GM20000 (cell line): ENCODE measurements around the gene SERGEF.

Source experiments
- DNase-seq: peaks from one replicate; pipeline ENCODE4 v3.0.0; 2012; ENCODE audit warnings: low spot score
- CTCF ChIP-seq: IDR thresholded peaks from 2 replicates; pipeline ENCODE4 v1.5.1; 2012; ENCODE audit warnings: mild to moderate bottlenecking, control low read depth; ENCODE audit errors: extremely low read depth, missing control alignments

SERGEF gene

GRCh38 chr11:17985517-17985916 lies 27.3 kb downstream of the SERGEF start:
- no peak for DNase-seq
- no peak for TF ChIP-seq CTCF

DNA sequence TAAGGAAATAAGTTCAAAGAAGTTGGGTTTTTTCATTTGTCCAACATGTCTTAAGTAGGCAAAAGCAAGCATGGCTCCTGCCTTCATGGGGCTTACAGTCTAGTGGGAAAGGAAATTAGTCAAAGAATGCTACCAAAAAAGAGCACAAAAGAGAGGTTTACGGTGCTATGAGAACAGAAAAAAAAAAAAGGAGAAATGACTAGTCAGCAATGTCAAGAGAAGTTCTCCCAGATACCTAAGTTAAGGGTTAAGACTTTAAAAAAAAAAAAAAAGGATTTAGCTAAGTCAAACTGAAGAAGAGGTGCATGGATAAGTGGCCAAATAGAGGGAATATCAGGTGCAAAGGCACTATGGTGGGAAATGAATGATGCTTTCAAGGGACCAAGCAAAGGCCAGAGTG lies 29.3 kb downstream of the SERGEF start:
- TF ChIP-seq CTCF = no peak
- DNase-seq = no peak

- DNase-seq = peak; percentile 72
- TF ChIP-seq CTCF = peak; percentile 92
Observed at GRCh38 chr11:17979770-17980371, 33.0 kb downstream of the SERGEF start.

DNA sequence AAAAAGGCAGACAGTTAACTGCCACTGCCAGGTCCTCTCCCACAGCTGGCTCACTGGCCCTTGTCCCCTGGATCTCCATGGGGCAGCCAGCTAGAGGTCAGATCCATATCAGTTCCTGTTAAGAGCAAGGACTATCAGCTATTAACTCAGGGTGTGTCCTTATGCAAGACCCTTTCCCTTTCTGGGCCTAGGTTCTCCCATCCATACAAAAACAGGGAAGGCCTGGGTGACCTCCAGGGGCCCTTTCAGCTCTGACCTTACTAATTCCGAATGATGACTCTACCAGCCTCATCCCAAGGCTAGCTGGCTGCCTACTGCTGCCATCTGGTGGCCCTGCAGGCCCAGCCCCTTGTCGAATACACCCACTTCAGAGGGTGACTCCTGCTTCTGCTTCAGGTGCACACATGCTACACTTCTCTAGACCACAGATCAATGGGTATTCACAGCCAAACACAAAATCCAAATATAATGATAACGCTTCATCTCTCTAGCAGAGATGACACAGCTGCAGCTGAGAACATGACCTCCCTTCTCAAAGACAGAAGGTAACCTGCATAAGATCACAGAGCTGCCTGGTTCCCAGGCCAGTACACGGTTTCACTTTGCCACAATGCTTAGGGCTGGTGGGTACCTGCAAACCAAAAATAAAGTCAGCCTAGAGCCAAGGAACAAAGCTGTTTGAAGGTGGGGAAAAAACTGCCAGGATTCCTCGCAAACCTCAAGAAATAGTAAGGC lies 34.1 kb downstream of the SERGEF start:
- peak; percentile 27 for TF ChIP-seq CTCF
- DNase-seq = peak; percentile 51

DNA sequence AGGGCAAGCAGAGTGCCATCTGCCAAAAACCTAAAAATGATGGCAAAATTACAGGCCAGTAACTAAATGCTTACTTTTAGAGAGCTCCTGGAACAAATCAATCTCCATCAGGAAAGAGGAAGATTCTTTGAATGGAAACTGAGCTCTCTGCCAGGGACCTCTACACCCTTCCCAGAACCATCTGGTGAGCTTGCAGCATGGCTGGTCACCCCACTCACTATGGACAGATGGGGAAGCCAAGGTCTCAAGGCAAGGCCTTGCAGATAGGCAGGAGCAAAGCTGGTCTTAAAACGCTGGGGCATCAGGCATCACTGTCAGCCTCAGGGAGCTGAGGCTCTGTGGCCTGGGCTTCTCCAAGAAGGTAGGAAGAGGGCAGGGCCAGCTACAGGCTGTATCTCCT lies 36.2 kb downstream of the SERGEF start:
- no peak for TF ChIP-seq CTCF
- no peak for DNase-seq

GRCh38 chr11:17974246-17974645 lies 38.6 kb downstream of the SERGEF start:
- DNase-seq = no peak
- TF ChIP-seq CTCF = no peak

DNA sequence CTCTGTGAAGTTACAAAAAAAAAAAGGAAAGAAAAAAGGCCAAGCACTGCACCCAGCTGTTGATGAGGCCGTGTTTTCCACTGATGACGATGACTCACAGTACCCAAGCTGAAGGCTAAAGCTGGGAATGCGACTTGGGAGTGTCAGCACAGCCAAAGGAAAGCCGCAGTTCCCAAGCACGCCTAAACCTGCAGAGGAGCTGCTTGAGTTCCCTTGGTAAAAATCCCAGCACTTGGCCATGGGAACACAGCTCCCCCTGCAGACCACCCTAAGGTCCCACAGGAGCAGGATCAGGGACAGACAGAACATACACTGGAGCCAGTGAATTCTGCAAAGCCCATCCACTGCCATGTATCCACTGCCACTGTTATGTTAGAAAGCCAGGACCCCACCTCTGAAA lies 39.9 kb downstream of the SERGEF start:
- DNase-seq = peak; percentile 17
- no peak for TF ChIP-seq CTCF
